HCT116 (cell line): Measurements from ENCODE around the gene PITPNC1. TPM values are rescaled to one million over a fixed set of nuclear protein-coding genes. Genes with fewer than 3 reads are reported as not detected.

Experiments used
- ATAC-seq: fragments of 200-7000 bp; cut with Tn5 transposase; 2 replicates; pipeline ENCODE4 v1.9.1; 2020; ENCODE audit warnings: mild to moderate bottlenecking, moderate library complexity
- BruUV-seq: library from RNA; stranded (reverse); fragments of 400-500 nt; replicated peaks from 2 replicates; lab custom pipeline; 2021; lab: Mats Ljungman, UMichigan
- CTCF ChIA-PET: fragments of 300-600 bp; sonication (Branson Sonifier 250); formaldehyde crosslinking; loops from one replicate; lab custom pipeline; 2021; ENCODE audit warnings: antibody characterized with exemption; lab: Charles Lee
- POLR2A ChIA-PET: fragments of 300-600, 350-600 bp; sonication (Branson Sonifier 250); formaldehyde crosslinking; loops from one replicate; lab custom pipeline; 2021; ENCODE audit warnings: antibody characterized with exemption; lab: Charles Lee
- RAD21 ChIA-PET, 2 experiments: fragments of 300-600 bp; sonication (Branson Sonifier 250); formaldehyde crosslinking; loops; one replicate each; lab custom pipeline; 2023; ENCODE audit warnings: low total read pairs in 2 of 2; ENCODE audit not compliant: uncharacterized antibody in 2 of 2, unreplicated experiment in 2 of 2, low non-redundant PET in 1 of 2; lab: Charles Lee
- DNase-seq: peaks from one replicate; pipeline ENCODE4 v3.0.0-alpha.2; 2010; ENCODE audit warnings: low read depth, low spot score
- H2AFZ ChIP-seq: fragments of 200-600 bp; shearing (Covaris generic), sonication (generic); 2 replicates; pipeline ENCODE4 v1.6.1; 2017; ENCODE audit warnings: low read depth, mixed run types, mixed read lengths, antibody characterized with exemption, low read length; ENCODE audit not compliant: poor library complexity, severe bottlenecking
- H3K27ac ChIP-seq: 2 replicates; pipeline ENCODE4 v1.5.1; 2012; ENCODE audit warnings: low read depth, low read length
- H3K27me3 ChIP-seq: fragments of 200-600 bp; sonication (generic); 2 replicates; pipeline ENCODE4 v1.6.1; 2016; ENCODE audit warnings: mixed run types, low read length, mixed read lengths; ENCODE audit not compliant: insufficient read depth
- H3K36me3 ChIP-seq, 2 experiments: fragments of 200-500 bp in 1 of 2; fragments of 200-600 bp in 1 of 2; sonication (Bioruptor generic) in 1 of 2; sonication (generic) in 1 of 2; 2 replicates each; pipeline versions ENCODE4 v1.5.1 to v1.6.1; 2014 to 2016; ENCODE audit warnings: low read length in 2 of 2, inconsistent platforms in 1 of 2, mixed read lengths in 1 of 2, mixed run types in 1 of 2; ENCODE audit not compliant: insufficient read depth in 2 of 2, control insufficient read depth in 1 of 2
- H3K4me1 ChIP-seq, 2 experiments: fragments of 200-600 bp in 1 of 2; sonication (generic) in 1 of 2; 2 replicates each; pipeline versions ENCODE4 v1.5.1 to v1.6.1; 2012 to 2017; ENCODE audit warnings: low read length in 2 of 2, inconsistent platforms in 1 of 2, mild to moderate bottlenecking in 1 of 2, mixed read lengths in 1 of 2, mixed run types in 1 of 2, moderate library complexity in 1 of 2; ENCODE audit not compliant: insufficient read depth in 2 of 2, control insufficient read depth in 1 of 2
- H3K4me2 ChIP-seq: fragments of 200-600 bp; sonication (generic); 2 replicates; pipeline ENCODE4 v1.6.1; 2017; ENCODE audit warnings: mixed run types, low read length, mixed read lengths
- H3K4me3 ChIP-seq, 2 experiments: fragments of 200-600 bp in 1 of 2; sonication (generic) in 1 of 2; replicated peaks in 1 of 2; 2 replicates each; pipeline ENCODE4 v1.5.1; 2011 to 2016; ENCODE audit warnings: low read length in 2 of 2, control low read depth in 1 of 2, low read depth in 1 of 2, mild to moderate bottlenecking in 1 of 2, mixed read lengths in 1 of 2, mixed run types in 1 of 2
- H3K79me2 ChIP-seq: fragments of 200-600 bp; sonication (generic); 2 replicates; pipeline ENCODE4 v1.6.1; 2017; ENCODE audit warnings: mild to moderate bottlenecking, mixed run types, low read length, moderate library complexity, mixed read lengths; ENCODE audit not compliant: insufficient read depth
- H3K9ac ChIP-seq: fragments of 200-600 bp; sonication (generic); 2 replicates; pipeline ENCODE4 v1.6.1; 2016; ENCODE audit warnings: low read length, mixed read lengths
- H3K9me2 ChIP-seq: fragments of 200-600 bp; sonication (generic), shearing (Covaris generic); 2 replicates; pipeline ENCODE4 v1.6.1; 2017; ENCODE audit warnings: mixed run types, mild to moderate bottlenecking, moderate library complexity; ENCODE audit not compliant: insufficient read depth
- H3K9me3 ChIP-seq, 2 experiments: fragments of 200-500 bp in 1 of 2; fragments of 200-600 bp in 1 of 2; sonication (Bioruptor generic) in 1 of 2; sonication (generic) in 1 of 2; 2 replicates each; pipeline ENCODE4 v1.6.1; 2014 to 2017; ENCODE audit warnings: low read length in 2 of 2, mixed read lengths in 2 of 2, inconsistent platforms in 1 of 2, low read depth in 1 of 2, mild to moderate bottlenecking in 1 of 2, mixed run types in 1 of 2, moderate library complexity in 1 of 2; ENCODE audit not compliant: control insufficient read depth in 1 of 2, insufficient read depth in 1 of 2
- H4K20me1 ChIP-seq: fragments of 200-600 bp; sonication (generic), shearing (Covaris generic); 2 replicates; pipeline ENCODE4 v1.6.1; 2017; ENCODE audit warnings: mixed run types, mild to moderate bottlenecking, moderate library complexity; ENCODE audit not compliant: insufficient read depth
- EGR1 ChIP-seq: IDR thresholded peaks from 2 replicates; pipeline ENCODE4 v1.6.1; 2012; ENCODE audit warnings: low read depth
- ELF1 ChIP-seq: IDR thresholded peaks from 2 replicates; pipeline ENCODE4 v1.6.1; 2012; ENCODE audit warnings: low read depth, borderline replicate concordance
- EZH2 ChIP-seq: fragments of 200-600 bp; sonication (generic); IDR thresholded peaks from 2 replicates; pipeline ENCODE4 v1.6.1; 2017; ENCODE audit warnings: antibody characterized with exemption, mixed run types
- EZH2phosphoT487 ChIP-seq: fragments of 200-600 bp; IDR thresholded peaks from 2 replicates; pipeline ENCODE4 v1.6.1; 2018; ENCODE audit warnings: antibody characterized with exemption, borderline replicate concordance
- FOSL1 ChIP-seq: IDR thresholded peaks from 2 replicates; pipeline ENCODE4 v1.6.1; 2012; ENCODE audit warnings: low read depth
- JUND ChIP-seq: IDR thresholded peaks from 2 replicates; pipeline ENCODE4 v1.6.1; 2012
- REST ChIP-seq: IDR thresholded peaks from 2 replicates; pipeline ENCODE4 v1.6.1; 2012; ENCODE audit warnings: low read depth
- SP1 ChIP-seq: IDR thresholded peaks from 2 replicates; pipeline ENCODE4 v1.6.1; 2012; ENCODE audit warnings: low read depth
- YY1 ChIP-seq: IDR thresholded peaks from 2 replicates; pipeline ENCODE4 v1.6.1; 2011; ENCODE audit warnings: low read length, low read depth, moderate library complexity, mild to moderate bottlenecking; ENCODE audit not compliant: insufficient replicate concordance; ENCODE audit errors: extremely low read depth
- ZBTB33 ChIP-seq: IDR thresholded peaks from 2 replicates; pipeline ENCODE4 v1.6.1; 2011; ENCODE audit warnings: mild to moderate bottlenecking, low read length, moderate library complexity; ENCODE audit not compliant: insufficient replicate concordance; ENCODE audit errors: extremely low read depth
- intact Hi-C: fragments of 100-400 bp; cut with micrococcal nuclease; formaldehyde crosslinking; loops from 2 replicates; pipeline ENCODE4 v1.10.0; 2022
- total RNA-seq: library from RNA; stranded (reverse); gene quantifications from one replicate; pipeline ENCODE4 v1.2.1, GENCODE V29; 2021; ENCODE audit not compliant: unreplicated experiment
- TF ChIP-seq, protein P1 (sequence below), 3 experiments: fragments of 200-600 bp in 1 of 3; sonication (generic) in 1 of 3; IDR thresholded peaks in 2 of 3; conservative IDR thresholded peaks in 1 of 3; 2 replicates each; pipeline ENCODE4 v1.5.1; 2012 to 2017; ENCODE audit warnings: low read depth in 2 of 3, low read length in 2 of 3, antibody characterized with exemption in 1 of 3, borderline replicate concordance in 1 of 3, control low read depth in 1 of 3, mild to moderate bottlenecking in 1 of 3, mixed read lengths in 1 of 3, mixed run types in 1 of 3, moderate library complexity in 1 of 3; ENCODE audit not compliant: insufficient read depth in 1 of 3

The PITPNC1 gene
- total RNA-seq, 1 experiment from 2014 or later = 41.9 TPM

DNA sequence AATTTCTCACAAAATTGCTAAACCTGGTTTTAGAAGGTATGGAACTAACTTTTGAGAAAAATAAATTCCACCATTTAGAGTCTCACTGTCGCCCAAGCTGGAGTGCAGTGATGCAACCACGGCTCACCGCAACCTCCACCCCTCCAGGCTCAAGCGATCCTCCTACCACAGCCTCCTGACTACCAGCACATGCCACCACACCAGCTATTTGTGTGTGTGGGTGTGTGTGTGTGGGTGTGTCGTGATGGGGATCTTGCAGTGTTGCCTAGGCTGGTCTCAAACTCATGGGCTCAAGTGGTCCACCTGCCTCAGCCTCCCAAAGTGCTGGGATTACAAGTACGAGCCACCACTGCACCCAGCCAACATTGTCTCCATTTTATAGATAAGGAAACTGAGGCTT, 269.4 kb downstream of the PITPNC1 start (continued):
- TF ChIP-seq REST (no peak), FOSL1 (no peak), EGR1 (no peak)
- TF ChIP-seq, all 23 proteins: peak for 0

- POLR2A ChIA-PET = no interaction called here
- no peaks in the 10 kb centered on the region for H3K36me3 ChIP-seq
- H3K9ac ChIP-seq = no peak overlapping the region
- H3K9me2 ChIP-seq = no peaks in the 10 kb centered on the region
- H4K20me1 ChIP-seq = no peaks in the 10 kb centered on the region
- no peak overlapping the region for H3K27ac ChIP-seq
- TF ChIP-seq ELF1 (no peak), SP1 (no peak), EZH2phosphoT487 (no peak), YY1 (no peak), JUND (no peak), ZBTB33 (no peak), EGR1 (no peak), EZH2 (no peak)
- TF ChIP-seq, protein P1, sequence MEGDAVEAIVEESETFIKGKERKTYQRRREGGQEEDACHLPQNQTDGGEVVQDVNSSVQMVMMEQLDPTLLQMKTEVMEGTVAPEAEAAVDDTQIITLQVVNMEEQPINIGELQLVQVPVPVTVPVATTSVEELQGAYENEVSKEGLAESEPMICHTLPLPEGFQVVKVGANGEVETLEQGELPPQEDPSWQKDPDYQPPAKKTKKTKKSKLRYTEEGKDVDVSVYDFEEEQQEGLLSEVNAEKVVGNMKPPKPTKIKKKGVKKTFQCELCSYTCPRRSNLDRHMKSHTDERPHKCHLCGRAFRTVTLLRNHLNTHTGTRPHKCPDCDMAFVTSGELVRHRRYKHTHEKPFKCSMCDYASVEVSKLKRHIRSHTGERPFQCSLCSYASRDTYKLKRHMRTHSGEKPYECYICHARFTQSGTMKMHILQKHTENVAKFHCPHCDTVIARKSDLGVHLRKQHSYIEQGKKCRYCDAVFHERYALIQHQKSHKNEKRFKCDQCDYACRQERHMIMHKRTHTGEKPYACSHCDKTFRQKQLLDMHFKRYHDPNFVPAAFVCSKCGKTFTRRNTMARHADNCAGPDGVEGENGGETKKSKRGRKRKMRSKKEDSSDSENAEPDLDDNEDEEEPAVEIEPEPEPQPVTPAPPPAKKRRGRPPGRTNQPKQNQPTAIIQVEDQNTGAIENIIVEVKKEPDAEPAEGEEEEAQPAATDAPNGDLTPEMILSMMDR (IDR thresholded peaks at IDR 0.05 in 2 of 3, conservative IDR thresholded peaks at IDR 0.05 in 1 of 3; ENCODE audit: borderline replicate concordance in 1 of 3, insufficient read depth in 1 of 3, low read depth in 2 of 3, low read length in 2 of 3) = no peak
- TF ChIP-seq, all 23 proteins: peak for 0
- H2AFZ ChIP-seq = no peak overlapping the region
- no peaks in the 10 kb centered on the region for H3K9me3 ChIP-seq
- ChIA-PET CTCF (interaction anchor here (0.6 to 1.6 kb wide), 3 partner anchors 10 to 324 kb away, joined by 3 to 7 read pairs (median 4); no protein-coding TSS in a partner anchor), RAD21 (interaction anchor here in 1 of 2 experiments (0.6 kb wide), 1 partner anchor 10 kb away, joined by 3 read pairs; no protein-coding TSS in a partner anchor)
- no peak overlapping the region for H3K4me3 ChIP-seq
- no peak for DNase-seq
- ATAC-seq = no peak
- H3K27me3 ChIP-seq = no peaks in the 10 kb centered on the region
- H3K4me1 ChIP-seq = no peaks in the 10 kb centered on the region
- H3K79me2 ChIP-seq = no peaks in the 10 kb centered on the region
- H3K4me2 ChIP-seq = no peak overlapping the region
- no TSS peak for BruUV-seq
- intact Hi-C loops = no loop called here
Measured at GRCh38 chr17:67647482-67647881, 270.4 kb downstream of the PITPNC1 start.
